ENCODE measurements around the gene BTNL3.
"Not testable (repeated sequence)": the region's sequence is repeated elsewhere in the genome, so short reads cannot be mapped to it uniquely, and the experiment has no call there.

Gene BTNL3

GRCh38 chr5:181043285-181044092, 54.8 kb downstream of the BTNL3 start:
- TF ChIP-seq CTCF (IDR thresholded peaks at IDR 0.05; ENCODE audit: borderline replicate concordance, insufficient read depth, low read depth, low read length): peak; percentile 17; the same call in 1 of the 2 replicates
- H3K4me3 ChIP-seq (ENCODE audit: low read depth, low read length): no peak overlapping the region

DNA sequence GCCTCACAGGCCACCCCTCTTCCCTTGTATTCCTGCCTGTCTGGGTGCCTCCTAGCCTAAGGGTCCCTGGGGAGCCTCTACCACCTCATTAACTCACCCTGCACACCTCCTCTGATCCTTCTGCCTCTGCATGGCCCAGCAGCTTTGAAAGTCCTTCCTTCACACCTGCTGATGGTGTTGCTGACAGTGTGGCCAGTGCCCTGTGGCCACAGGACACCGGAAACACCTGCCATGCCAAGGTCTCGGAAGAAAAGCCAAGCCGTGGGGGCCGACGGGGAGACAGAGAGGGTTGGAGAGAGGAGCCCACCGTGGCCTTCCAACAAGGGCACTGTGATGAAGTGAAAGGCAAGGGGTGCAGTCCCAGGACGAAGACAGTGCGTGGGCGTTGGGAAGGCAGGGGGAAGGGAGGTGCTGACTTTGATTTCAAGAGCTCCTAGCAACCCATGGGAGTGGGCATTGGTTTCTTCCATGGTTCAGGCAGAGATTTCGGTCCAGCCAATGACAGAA, 55.5 kb downstream of the BTNL3 start:
- no peak for TF ChIP-seq CTCF (IDR thresholded peaks at IDR 0.05; ENCODE audit: borderline replicate concordance, insufficient read depth, low read depth, low read length)
- no peak overlapping the region for H3K4me3 ChIP-seq (ENCODE audit: low read depth, low read length)

DNA sequence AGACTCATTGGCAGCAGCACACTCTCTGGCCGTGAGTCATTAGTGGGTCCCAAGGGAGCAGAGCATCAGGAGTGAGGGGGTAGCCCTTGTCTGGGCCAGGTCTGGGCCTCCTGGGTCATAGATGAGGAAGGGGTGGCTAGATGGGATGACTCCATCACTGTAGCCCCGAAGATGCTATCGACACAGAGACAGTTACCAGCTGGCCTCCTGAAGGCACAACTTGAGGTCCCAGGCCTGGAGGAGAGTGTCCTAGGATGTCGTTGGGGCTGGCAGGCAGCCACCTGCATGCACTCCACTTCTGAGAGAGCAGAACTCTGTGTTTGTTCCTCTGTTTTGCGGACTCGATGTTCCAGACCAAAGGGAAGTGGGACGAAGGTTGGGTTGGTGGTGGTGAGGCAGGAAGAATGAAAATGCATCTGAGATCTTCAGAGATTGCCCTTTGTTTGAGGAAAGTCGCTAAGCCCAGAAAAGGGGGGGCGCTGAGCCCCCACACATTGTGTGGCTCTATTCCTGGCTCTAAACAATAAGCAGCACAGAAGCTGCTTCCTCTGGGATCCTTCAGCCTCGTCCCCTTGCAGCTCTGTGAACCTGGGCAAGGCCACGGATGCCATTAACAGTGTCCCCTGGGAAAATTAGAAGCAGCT, 56.1 kb downstream of the BTNL3 start:
- TF ChIP-seq CTCF (IDR thresholded peaks at IDR 0.05; ENCODE audit: borderline replicate concordance, insufficient read depth, low read depth, low read length): no peak
- no peak overlapping the region for H3K4me3 ChIP-seq (ENCODE audit: low read depth, low read length)

DNA sequence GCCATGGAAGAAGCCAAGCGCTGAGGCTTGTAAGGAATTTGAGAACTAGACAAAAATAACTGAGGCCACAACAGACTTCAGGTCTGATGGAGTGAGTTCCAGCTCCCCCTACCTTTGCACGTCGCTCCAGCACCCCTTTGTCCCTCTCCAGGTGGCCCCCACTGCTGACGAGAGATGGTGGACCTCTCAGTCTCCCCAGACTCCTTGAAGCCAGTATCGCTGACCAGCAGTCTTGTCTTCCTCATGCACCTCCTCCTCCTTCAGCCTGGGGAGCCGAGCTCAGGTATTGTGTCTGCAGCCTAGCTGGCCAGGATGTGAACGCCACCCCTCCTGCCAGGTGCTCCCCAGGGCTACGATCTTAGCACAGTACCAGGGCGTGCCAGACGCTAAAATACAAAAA, 56.7 kb downstream of the BTNL3 start:
- no peak for TF ChIP-seq CTCF (IDR thresholded peaks at IDR 0.05; ENCODE audit: borderline replicate concordance, insufficient read depth, low read depth, low read length)
- no peak overlapping the region for H3K4me3 ChIP-seq (ENCODE audit: low read depth, low read length)

GRCh38 chr5:181045857-181046256, 57.2 kb downstream of the BTNL3 start:
- H3K4me3 ChIP-seq (ENCODE audit: low read depth, low read length): not testable (repeated sequence)

- TF ChIP-seq CTCF (IDR thresholded peaks at IDR 0.05; ENCODE audit: borderline replicate concordance, insufficient read depth, low read depth, low read length): no peak
- H3K4me3 ChIP-seq (ENCODE audit: low read depth, low read length): no peak overlapping the region
These were observed 58.6 kb downstream of the BTNL3 start for GRCh38 chr5:181047288-181047687.

DNA sequence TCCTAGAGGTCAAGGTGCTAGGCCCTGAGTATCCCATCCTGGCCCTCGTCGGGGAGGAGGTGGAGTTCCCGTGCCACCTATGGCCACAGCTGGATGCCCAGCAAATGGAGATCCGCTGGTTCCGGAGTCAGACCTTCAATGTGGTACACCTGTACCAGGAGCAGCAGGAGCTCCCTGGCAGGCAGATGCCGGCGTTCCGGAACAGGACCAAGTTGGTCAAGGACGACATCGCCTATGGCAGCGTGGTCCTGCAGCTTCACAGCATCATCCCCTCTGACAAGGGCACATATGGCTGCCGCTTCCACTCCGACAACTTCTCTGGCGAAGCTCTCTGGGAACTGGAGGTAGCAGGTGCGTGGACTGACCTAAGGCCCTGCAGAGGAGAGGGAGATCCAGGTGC, 59.3 kb downstream of the BTNL3 start:
- TF ChIP-seq CTCF (IDR thresholded peaks at IDR 0.05; ENCODE audit: borderline replicate concordance, insufficient read depth, low read depth, low read length): no peak
- no peak overlapping the region for H3K4me3 ChIP-seq (ENCODE audit: low read depth, low read length)

Measured in GM12875 (cell line).